Left ventricle myocardium superior (tissue), 1 donor: ENCODE measurements around the gene DNAJC11. TPM values are rescaled to one million over a fixed set of nuclear protein-coding genes. Genes with fewer than 3 reads are reported as not detected.

Source experiments
- ATAC-seq: fragments of 200-7000 bp; cut with Tn5 transposase; one replicate; pipeline ENCODE4 v1.9.1; 2020; ENCODE audit warnings: mild to moderate bottlenecking, moderate library complexity
- DNase-seq: peaks from one replicate; pipeline ENCODE4 v3.0.0-alpha.2; 2020
- intact Hi-C: fragments of 100-400 bp; cut with micrococcal nuclease; formaldehyde crosslinking; loops from one replicate; pipeline ENCODE4 v1.11.0; 2022
- total RNA-seq: library from RNA; stranded (reverse); fragmentation: NEBNext Ultra II Directional; extraction: Animal tissue kit (Norgen Biotek cat#: 25700); gene quantifications from one replicate; pipeline ENCODE4 v1.2.1, GENCODE V29; 2021
- donor health status: DM: no; HTN: yes; CAD: no; lungs with severe emphysema.

The DNAJC11 gene
- total RNA-seq, 1 donor from 2014 or later = 78.6 TPM

- ATAC-seq = no peak
Observed at GRCh38 chr1:6632588-6633514, 68.8 kb downstream of the DNAJC11 start.

GRCh38 chr1:6631058-6631457 lies 70.6 kb downstream of the DNAJC11 start:
- ATAC-seq (no peak), DNase-seq (no peak)
- intact Hi-C loops = no loop called here

More at GRCh38 chr1:6632588-6633514, 68.8 kb downstream of the DNAJC11 start:
- intact Hi-C loops = no loop called here
- DNase-seq = peak; percentile 8

- intact Hi-C loops = no loop called here
- DNase-seq = no peak
- no peak for ATAC-seq
Observed at GRCh38 chr1:6630027-6630426, 71.6 kb downstream of the DNAJC11 start.

- intact Hi-C loops = no loop called here
- no peak for ATAC-seq
- no peak for DNase-seq
Observed at GRCh38 chr1:6628971-6629479, 72.6 kb downstream of the DNAJC11 start.

GRCh38 chr1:6627841-6628545 lies 73.6 kb downstream of the DNAJC11 start:
- intact Hi-C loops = no loop called here
- ATAC-seq = no peak
- no peak for DNase-seq

- DNase-seq = no peak
- ATAC-seq = no peak
- intact Hi-C loops = no loop called here
Observed at GRCh38 chr1:6627031-6627430, 74.6 kb downstream of the DNAJC11 start.

GRCh38 chr1:6625584-6626149 lies 75.9 kb downstream of the DNAJC11 start:
- ATAC-seq (peak; percentile 23), DNase-seq (no peak)
- intact Hi-C loops = no loop called here

- intact Hi-C loops = no loop called here
- ATAC-seq = peak; percentile 95
- peak; percentile 94 for DNase-seq
Observed at GRCh38 chr1:6624710-6625583, 76.7 kb downstream of the DNAJC11 start, which contains the start of gene THAP3. Gene THAP3 (plus strand): TSS chr1:6624868. CDS start chr1:6625219, 351 bp downstream.

- DNase-seq = no peak
- no peak for ATAC-seq
- intact Hi-C loops = no loop called here
Observed at GRCh38 chr1:6623269-6623965, 78.2 kb downstream of the DNAJC11 start.

GRCh38 chr1:6622396-6623152 lies 79.0 kb downstream of the DNAJC11 start:
- no peak for DNase-seq
- intact Hi-C loops = no loop called here

GRCh38 chr1:6621429-6622391 lies 79.9 kb downstream of the DNAJC11 start:
- DNase-seq (no peak), ATAC-seq (no peak)
- intact Hi-C loops = no loop called here

More at GRCh38 chr1:6622396-6623152, 79.0 kb downstream of the DNAJC11 start:
- no peak for ATAC-seq

GRCh38 chr1:6619045-6619444 lies 82.6 kb downstream of the DNAJC11 start:
- DNase-seq (no peak), ATAC-seq (no peak)
- intact Hi-C loops = no loop called here

- DNase-seq (peak; percentile 52), ATAC-seq (no peak)
- intact Hi-C loops = no loop called here
Observed at GRCh38 chr1:6614929-6615785, 86.5 kb downstream of the DNAJC11 start.

- DNase-seq (peak; percentile 78), ATAC-seq (peak; percentile 12)
- intact Hi-C loops = no loop called here
Observed at GRCh38 chr1:6614019-6614928, 87.3 kb downstream of the DNAJC11 start.
